ENCODE measurements around the gene USP5.
"Not testable (repeated sequence)": the region's sequence is repeated elsewhere in the genome, so short reads cannot be mapped to it uniquely, and the experiment has no call there.

USP5 gene

DNA sequence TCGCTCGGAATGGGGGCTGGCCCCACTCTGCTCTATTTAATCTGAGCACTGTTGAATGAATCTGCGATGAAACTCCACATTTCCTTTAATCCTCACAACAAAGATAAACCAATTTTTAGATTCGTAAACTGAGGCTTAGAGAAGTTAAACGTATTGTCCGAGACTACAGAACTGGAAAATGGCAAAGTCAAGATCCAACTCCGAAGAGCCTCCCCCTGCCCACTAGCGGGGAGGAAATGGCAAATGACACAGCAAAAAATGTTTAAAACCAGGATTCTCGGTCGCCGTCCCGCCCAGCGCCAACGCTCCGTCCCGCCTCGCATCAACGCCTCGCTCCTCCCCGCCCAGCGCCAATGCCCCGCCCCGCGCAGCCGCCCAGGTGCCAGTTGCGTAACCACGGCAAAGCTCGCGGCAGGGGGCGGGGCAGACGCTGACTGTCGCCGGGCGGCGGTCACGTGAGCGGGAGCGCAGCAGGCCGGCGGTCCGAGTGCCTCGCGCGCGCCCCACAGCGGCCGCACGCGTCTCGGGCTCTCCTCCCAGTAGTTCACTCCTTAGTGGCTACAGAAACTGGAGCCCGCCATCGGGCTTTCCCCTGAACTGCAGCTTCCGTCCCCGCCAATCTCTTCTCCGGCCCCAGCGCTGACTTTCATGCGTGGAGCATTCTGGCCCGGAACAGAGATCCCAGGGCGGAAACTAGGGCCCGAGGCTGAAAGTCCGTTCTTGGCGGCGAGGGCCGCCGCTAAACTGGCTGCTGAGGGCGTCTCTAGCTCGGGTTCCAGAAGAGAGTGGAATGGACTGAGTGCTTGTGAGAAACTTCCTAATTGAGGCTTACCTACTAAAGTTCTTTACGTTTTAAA is 39.1 kb downstream of the USP5 start:
- H3K36me3 ChIP-seq (ENCODE audit: insufficient read depth, low read length), result no peaks in the 10 kb centered on the region; the same call in 1 of the 2 replicates
- peak overlapping the region; percentile 94 for H3K9ac ChIP-seq (ENCODE audit: insufficient read length)
- H3K4me3 ChIP-seq, result peak overlapping the region; percentile 77
- no peaks in the 10 kb centered on the region for H3K9me3 ChIP-seq (ENCODE audit: low read depth, low read length)
- H3K27ac ChIP-seq, result peak overlapping the region; percentile 99
- peak; percentile 80 for DNase-seq (ENCODE audit: low read depth, low spot score)
- TF ChIP-seq EZH2 (IDR thresholded peaks at IDR 0.05) (no peak), FOXP2 (optimal IDR thresholded peaks at IDR 0.05; ENCODE audit: control extremely low read depth, extremely low read length, insufficient read depth) (peak; percentile 91), POLR2AphosphoS5 (IDR thresholded peaks at IDR 0.05; ENCODE audit: borderline replicate concordance, low read depth, low read length) (peak; percentile 93)

GRCh38 chr12:6891646-6892001 is 39.7 kb downstream of the USP5 start:
- no peaks in the 10 kb centered on the region; the same call in 1 of the 2 replicates for H3K36me3 ChIP-seq (ENCODE audit: insufficient read depth, low read length)
- peak overlapping the region; percentile 83 for H3K9ac ChIP-seq (ENCODE audit: insufficient read length)
- peak overlapping the region; percentile 91 for H3K27ac ChIP-seq
- TF ChIP-seq FOXP2 (optimal IDR thresholded peaks at IDR 0.05; ENCODE audit: control extremely low read depth, extremely low read length, insufficient read depth), result no peak
- DNase-seq (ENCODE audit: low read depth, low spot score), result no peak
- no peaks in the 10 kb centered on the region for H3K9me3 ChIP-seq (ENCODE audit: low read depth, low read length)
- peak overlapping the region; percentile 72 for H3K4me3 ChIP-seq

DNA sequence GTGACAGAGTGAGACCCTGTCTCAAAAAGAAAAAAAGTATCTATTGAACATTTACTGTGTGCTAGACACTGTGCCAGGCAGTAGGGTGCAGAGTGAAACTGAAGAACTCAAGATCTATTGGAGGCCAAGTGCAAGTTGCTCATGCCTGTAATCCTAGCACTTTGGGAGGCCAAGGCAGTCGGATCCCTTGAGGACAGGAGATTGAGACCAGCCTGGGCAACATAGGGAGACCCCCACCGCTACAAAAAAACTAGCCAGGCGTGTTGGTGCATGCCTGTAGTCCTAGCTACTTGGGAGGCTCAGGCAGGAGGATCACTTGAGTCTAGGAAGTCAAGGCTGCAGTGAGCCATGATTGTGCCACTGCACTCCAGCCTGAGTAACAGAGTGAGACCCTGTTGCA is 40.7 kb downstream of the USP5 start:
- not testable (repeated sequence) for H3K9ac ChIP-seq (ENCODE audit: insufficient read length); DNase-seq (ENCODE audit: low read depth, low spot score); H3K36me3 ChIP-seq (ENCODE audit: insufficient read depth, low read length)

DNA sequence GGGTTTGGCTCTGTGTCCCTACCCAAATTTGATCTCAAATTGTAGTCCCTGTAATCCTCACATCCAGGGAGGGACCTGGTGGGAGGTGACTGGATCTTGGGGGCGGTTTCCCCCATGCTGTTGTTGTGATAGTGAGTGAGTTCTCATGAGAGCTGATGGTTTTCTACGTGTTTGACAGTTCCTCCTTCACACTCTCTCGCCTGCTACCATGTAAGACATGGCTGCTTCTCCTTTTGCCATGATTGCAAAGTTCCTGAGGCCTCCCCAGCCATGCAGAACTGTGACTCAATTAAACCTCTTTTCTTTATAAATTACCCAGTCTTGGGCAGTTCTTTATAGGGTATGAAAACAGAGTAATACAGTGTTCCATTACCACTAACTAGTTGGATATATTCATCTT is 42.4 kb downstream of the USP5 start:
- H3K36me3 ChIP-seq (ENCODE audit: insufficient read depth, low read length), result no peaks in the 10 kb centered on the region; the same call in 1 of the 2 replicates

More for the DNA sequence above, 40.7 kb downstream of the USP5 start:
- H3K9me3 ChIP-seq (ENCODE audit: low read depth, low read length); H3K4me3 ChIP-seq; H3K27ac ChIP-seq: not testable (repeated sequence)

DNA sequence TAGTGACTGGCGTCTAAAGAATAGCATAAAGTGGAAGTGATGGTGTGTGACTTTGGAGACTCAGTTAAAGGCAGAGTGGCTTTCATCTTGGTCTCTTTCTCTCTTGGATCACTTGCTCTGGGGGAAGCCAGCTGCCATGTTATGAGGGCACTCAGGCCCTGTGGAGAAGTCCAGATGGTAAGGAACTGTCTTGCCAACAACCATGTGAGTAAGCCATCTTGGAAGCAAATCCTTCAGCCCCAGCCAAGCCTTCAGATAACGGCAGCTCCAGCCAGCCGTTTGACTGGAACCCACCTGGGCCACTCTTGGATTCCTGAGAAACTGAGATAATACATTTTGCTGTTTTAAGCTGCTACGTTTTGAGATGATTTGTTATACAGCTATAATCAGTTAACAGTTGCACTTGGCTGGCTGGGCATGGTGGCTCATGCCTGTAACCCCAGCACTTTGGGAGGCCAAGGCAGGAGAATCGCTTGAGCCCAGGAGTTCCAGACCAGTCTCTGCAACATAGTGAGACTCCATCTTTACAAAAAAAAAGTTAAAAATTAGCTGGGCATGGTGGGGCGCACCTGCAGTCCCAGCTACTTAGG is 45.0 kb downstream of the USP5 start:
- H3K36me3 ChIP-seq (ENCODE audit: insufficient read depth, low read length), result no peaks in the 10 kb centered on the region
- no peak overlapping the region for H3K4me3 ChIP-seq
- no peak overlapping the region for H3K27ac ChIP-seq
- TF ChIP-seq FOXP2 (optimal IDR thresholded peaks at IDR 0.05; ENCODE audit: control extremely low read depth, extremely low read length, insufficient read depth) (no peak), POLR2AphosphoS5 (IDR thresholded peaks at IDR 0.05; ENCODE audit: borderline replicate concordance, low read depth, low read length) (no peak), EZH2 (IDR thresholded peaks at IDR 0.05) (no peak)
- no peaks in the 10 kb centered on the region for H3K9me3 ChIP-seq (ENCODE audit: low read depth, low read length)
- no peak for DNase-seq (ENCODE audit: low read depth, low spot score)
- no peak overlapping the region for H3K9ac ChIP-seq (ENCODE audit: insufficient read length)

More for the DNA sequence above, 42.4 kb downstream of the USP5 start:
- no peak overlapping the region for H3K4me3 ChIP-seq
- no peak for DNase-seq (ENCODE audit: low read depth, low spot score)
- no peak overlapping the region for H3K9ac ChIP-seq (ENCODE audit: insufficient read length)
- TF ChIP-seq EZH2 (IDR thresholded peaks at IDR 0.05) (no peak), FOXP2 (optimal IDR thresholded peaks at IDR 0.05; ENCODE audit: control extremely low read depth, extremely low read length, insufficient read depth) (no peak), POLR2AphosphoS5 (IDR thresholded peaks at IDR 0.05; ENCODE audit: borderline replicate concordance, low read depth, low read length) (no peak)
- H3K9me3 ChIP-seq (ENCODE audit: low read depth, low read length), result no peaks in the 10 kb centered on the region
- no peak overlapping the region for H3K27ac ChIP-seq

DNA sequence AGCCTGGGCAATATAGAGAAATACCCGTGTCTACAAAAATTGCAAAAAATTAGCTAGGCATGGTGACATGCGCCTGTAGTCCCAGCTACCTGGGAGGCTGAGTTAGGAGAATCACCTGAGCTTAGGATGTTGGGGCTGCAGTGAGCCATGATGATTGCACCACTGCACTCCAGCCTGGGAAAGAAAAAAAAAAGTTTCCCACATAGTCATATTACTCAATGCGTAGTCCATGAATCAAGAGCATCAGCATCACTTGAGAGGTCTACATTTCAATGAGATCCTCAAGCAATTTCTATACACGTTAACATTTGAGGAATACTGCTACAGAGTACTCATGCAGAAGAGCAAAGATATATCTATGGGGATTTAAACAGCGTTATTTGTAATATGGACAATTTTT is 47.5 kb downstream of the USP5 start:
- H3K27ac ChIP-seq, result no peak overlapping the region
- TF ChIP-seq FOXP2 (optimal IDR thresholded peaks at IDR 0.05; ENCODE audit: control extremely low read depth, extremely low read length, insufficient read depth) (no peak), EZH2 (IDR thresholded peaks at IDR 0.05) (no peak), POLR2AphosphoS5 (IDR thresholded peaks at IDR 0.05; ENCODE audit: borderline replicate concordance, low read depth, low read length) (no peak)
- DNase-seq (ENCODE audit: low read depth, low spot score), result no peak
- no peak overlapping the region for H3K4me3 ChIP-seq
- no peaks in the 10 kb centered on the region for H3K9me3 ChIP-seq (ENCODE audit: low read depth, low read length)
- no peaks in the 10 kb centered on the region for H3K36me3 ChIP-seq (ENCODE audit: insufficient read depth, low read length)
- no peak overlapping the region for H3K9ac ChIP-seq (ENCODE audit: insufficient read length)

GRCh38 chr12:6899837-6900519 is 48.0 kb downstream of the USP5 start:
- Histone ChIP-seq H3K9me3 (ENCODE audit: low read depth, low read length) (no peaks in the 10 kb centered on the region), H3K9ac (ENCODE audit: insufficient read length) (no peak overlapping the region), H3K4me3 (no peak overlapping the region), H3K27ac (no peak overlapping the region), H3K36me3 (ENCODE audit: insufficient read depth, low read length) (no peaks in the 10 kb centered on the region)
- no peak for DNase-seq (ENCODE audit: low read depth, low spot score)
- no peak for TF ChIP-seq EZH2 (IDR thresholded peaks at IDR 0.05)
- TF ChIP-seq POLR2AphosphoS5 (IDR thresholded peaks at IDR 0.05; ENCODE audit: borderline replicate concordance, low read depth, low read length), result no peak
- TF ChIP-seq FOXP2 (optimal IDR thresholded peaks at IDR 0.05; ENCODE audit: control extremely low read depth, extremely low read length, insufficient read depth), result no peak

DNA sequence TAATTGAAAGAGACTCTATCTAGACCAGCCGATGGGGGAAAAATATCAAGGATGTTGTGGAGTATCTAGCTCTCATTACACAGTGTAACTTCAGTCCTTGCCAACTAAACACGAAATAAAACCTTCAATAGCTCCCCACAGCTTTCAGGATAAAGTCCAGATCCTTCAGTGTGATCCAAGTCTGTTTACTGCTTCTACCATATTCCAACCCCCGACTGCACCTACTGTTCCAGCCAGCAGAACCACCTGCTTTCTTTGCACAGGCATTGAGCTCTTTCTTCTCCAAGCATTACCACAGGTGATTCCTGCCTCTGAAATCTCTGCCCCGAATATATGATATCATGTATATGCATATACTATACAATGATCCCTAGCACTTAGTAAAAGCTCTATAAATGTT is 50.5 kb downstream of the USP5 start:
- no peaks in the 10 kb centered on the region for H3K36me3 ChIP-seq (ENCODE audit: insufficient read depth, low read length)
- no peak overlapping the region for H3K27ac ChIP-seq
- no peak for DNase-seq (ENCODE audit: low read depth, low spot score)
- TF ChIP-seq POLR2AphosphoS5 (IDR thresholded peaks at IDR 0.05; ENCODE audit: borderline replicate concordance, low read depth, low read length), result no peak
- H3K9me3 ChIP-seq (ENCODE audit: low read depth, low read length), result no peaks in the 10 kb centered on the region
- no peak overlapping the region for H3K4me3 ChIP-seq
- no peak overlapping the region for H3K9ac ChIP-seq (ENCODE audit: insufficient read length)

All from SK-N-MC (cell line).